ENCODE measurements around the gene DDOST.

Gene DDOST

DNA sequence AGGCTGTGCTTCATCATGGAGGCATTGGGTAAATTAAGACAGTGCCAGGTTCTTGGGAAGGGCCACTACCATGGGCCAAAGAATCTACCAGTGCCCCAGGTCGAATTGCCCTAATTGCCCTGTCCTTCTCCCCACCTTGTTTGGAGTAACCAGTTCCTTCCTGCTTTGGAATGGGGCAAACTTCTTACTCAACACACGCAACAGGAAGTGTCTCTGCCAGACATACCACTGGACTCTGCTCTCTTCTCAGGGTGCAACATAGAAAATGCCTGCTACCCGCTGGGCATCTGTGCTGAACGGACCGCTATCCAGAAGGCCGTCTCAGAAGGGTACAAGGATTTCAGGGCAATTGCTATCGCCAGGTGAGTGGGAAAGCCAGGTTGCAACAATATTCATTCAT lies 56.5 kb downstream of the DDOST start:
- H3K9ac ChIP-seq (ENCODE audit: low read length) = no peak overlapping the region
- no peak overlapping the region for H2AFZ ChIP-seq (ENCODE audit: low read depth, low read length, severe bottlenecking)
- no peaks in the 10 kb centered on the region for H3K9me2 ChIP-seq (replicated peaks; ENCODE audit: insufficient read depth, low read length)
- H3K27me3 ChIP-seq (ENCODE audit: low read length) = no peaks in the 10 kb centered on the region
- H3K27ac ChIP-seq (ENCODE audit: low read depth, low read length) = no peak overlapping the region
- no peaks in the 10 kb centered on the region for H3K9me3 ChIP-seq (ENCODE audit: insufficient read depth, low read length)
- H3K4me3 ChIP-seq (ENCODE audit: insufficient read depth, low read length, poor library complexity, severe bottlenecking) = no peak overlapping the region
- no peaks in the 10 kb centered on the region for H3K36me3 ChIP-seq (ENCODE audit: low read length)
- no peaks in the 10 kb centered on the region for H3F3A ChIP-seq (ENCODE audit: insufficient read depth)
- TF ChIP-seq, protein P1, sequence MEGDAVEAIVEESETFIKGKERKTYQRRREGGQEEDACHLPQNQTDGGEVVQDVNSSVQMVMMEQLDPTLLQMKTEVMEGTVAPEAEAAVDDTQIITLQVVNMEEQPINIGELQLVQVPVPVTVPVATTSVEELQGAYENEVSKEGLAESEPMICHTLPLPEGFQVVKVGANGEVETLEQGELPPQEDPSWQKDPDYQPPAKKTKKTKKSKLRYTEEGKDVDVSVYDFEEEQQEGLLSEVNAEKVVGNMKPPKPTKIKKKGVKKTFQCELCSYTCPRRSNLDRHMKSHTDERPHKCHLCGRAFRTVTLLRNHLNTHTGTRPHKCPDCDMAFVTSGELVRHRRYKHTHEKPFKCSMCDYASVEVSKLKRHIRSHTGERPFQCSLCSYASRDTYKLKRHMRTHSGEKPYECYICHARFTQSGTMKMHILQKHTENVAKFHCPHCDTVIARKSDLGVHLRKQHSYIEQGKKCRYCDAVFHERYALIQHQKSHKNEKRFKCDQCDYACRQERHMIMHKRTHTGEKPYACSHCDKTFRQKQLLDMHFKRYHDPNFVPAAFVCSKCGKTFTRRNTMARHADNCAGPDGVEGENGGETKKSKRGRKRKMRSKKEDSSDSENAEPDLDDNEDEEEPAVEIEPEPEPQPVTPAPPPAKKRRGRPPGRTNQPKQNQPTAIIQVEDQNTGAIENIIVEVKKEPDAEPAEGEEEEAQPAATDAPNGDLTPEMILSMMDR (IDR thresholded peaks at IDR 0.05; ENCODE audit: insufficient read depth, low read length, poor library complexity, severe bottlenecking) = no peak
- no peak for TF ChIP-seq EZH2phosphoT487 (conservative IDR thresholded peaks at IDR 0.05; ENCODE audit: low read length)
- H3K79me2 ChIP-seq (ENCODE audit: insufficient read depth, low read length) = no peaks in the 10 kb centered on the region
- no peaks in the 10 kb centered on the region for H4K20me1 ChIP-seq (ENCODE audit: low read depth, low read length)
- no peak overlapping the region for H3K4me2 ChIP-seq (ENCODE audit: low read depth, low read length, poor library complexity, severe bottlenecking)

DNA sequence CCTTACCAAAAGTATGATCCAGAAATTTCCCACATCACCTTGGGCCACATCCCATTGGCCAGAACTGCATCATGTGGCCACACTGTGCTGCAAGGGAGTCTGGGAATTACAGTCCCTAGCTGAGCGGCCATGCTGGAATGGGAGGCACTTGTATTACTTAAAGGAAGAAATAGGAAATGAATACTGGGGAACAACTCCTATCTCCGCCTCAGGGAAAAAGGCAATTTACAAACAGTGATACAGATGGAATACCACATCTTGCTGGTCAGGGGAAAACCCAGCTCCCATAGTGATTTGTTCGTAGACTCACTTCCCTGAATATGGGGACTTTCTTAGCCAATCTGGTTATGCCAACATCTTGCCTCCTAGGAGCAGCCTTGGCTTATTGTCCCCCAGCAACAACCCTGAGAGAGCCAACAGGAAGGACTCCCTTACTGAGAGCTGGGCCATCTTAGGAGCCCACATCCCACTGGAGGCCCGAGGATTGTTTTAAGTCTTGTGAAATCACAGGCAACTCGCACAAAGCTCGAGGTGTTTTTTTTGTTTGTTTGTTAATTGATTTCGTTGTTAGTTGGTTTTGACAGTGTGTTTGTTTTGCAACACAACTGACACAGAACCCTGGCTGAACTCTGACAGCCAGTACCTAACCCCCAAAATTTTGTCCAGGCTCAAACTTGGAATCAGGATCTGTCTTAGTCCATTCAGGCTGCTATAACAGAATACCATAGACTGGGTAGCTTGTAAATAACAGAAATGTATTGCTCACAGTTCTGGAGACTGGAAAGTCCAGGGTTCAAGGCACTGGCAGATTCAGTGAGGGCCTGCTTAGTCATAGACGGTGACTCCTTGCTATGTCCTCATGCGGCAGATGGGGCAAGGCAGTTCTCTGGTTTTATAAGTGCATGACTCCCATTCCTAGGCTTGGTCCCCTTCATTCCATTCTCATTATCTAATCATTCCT lies 57.4 kb downstream of the DDOST start:
- no peak overlapping the region for H3K4me2 ChIP-seq (ENCODE audit: low read depth, low read length, poor library complexity, severe bottlenecking)
- no peak overlapping the region for H2AFZ ChIP-seq (ENCODE audit: low read depth, low read length, severe bottlenecking)
- H3K27ac ChIP-seq (ENCODE audit: low read depth, low read length) = no peak overlapping the region
- no peaks in the 10 kb centered on the region for H4K20me1 ChIP-seq (ENCODE audit: low read depth, low read length)
- TF ChIP-seq EZH2phosphoT487 (conservative IDR thresholded peaks at IDR 0.05; ENCODE audit: low read length) = no peak
- TF ChIP-seq, protein P1 (IDR thresholded peaks at IDR 0.05; ENCODE audit: insufficient read depth, low read length, poor library complexity, severe bottlenecking) = no peak
- H3K9me2 ChIP-seq (replicated peaks; ENCODE audit: insufficient read depth, low read length) = no peaks in the 10 kb centered on the region
- H3F3A ChIP-seq (ENCODE audit: insufficient read depth) = no peaks in the 10 kb centered on the region
- H3K27me3 ChIP-seq (ENCODE audit: low read length) = no peaks in the 10 kb centered on the region
- no peaks in the 10 kb centered on the region for H3K9me3 ChIP-seq (ENCODE audit: insufficient read depth, low read length)
- H3K36me3 ChIP-seq (ENCODE audit: low read length) = no peaks in the 10 kb centered on the region
- H3K79me2 ChIP-seq (ENCODE audit: insufficient read depth, low read length) = no peaks in the 10 kb centered on the region
- no peak overlapping the region for H3K9ac ChIP-seq (ENCODE audit: low read length)
- no peak overlapping the region for H3K4me3 ChIP-seq (ENCODE audit: insufficient read depth, low read length, poor library complexity, severe bottlenecking)

DNA sequence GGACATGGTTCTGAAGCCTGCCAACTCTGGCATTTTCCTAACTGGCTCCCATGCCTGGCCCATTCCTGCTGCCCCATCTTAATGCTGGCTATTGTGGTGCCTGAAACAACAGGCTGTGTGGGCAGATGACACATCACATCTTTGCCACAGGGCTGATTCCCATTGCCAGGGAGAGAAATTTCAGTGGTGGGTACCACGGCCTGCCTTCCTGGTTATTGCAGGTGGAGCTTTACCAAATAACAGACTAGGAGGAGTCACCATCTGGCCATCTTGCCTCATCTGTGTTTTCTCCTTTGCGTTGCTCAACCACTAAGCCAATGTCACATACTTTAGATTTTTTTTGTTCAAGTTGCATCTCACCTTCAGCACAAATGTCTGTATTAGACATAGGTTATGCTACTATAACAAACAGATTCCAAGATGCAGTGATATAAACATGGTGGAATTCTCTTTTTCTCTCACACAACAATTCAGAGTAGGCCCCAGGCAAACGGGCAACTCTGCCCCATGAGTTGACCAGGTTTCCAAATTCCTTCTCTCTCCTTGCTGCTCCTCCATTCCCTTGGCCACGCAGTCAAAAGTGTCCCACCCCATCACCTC lies 58.2 kb downstream of the DDOST start:
- Histone ChIP-seq H3K9me2 (replicated peaks; ENCODE audit: insufficient read depth, low read length) (no peaks in the 10 kb centered on the region), H3K4me3 (ENCODE audit: insufficient read depth, low read length, poor library complexity, severe bottlenecking) (no peak overlapping the region), H3K27me3 (ENCODE audit: low read length) (no peaks in the 10 kb centered on the region), H2AFZ (ENCODE audit: low read depth, low read length, severe bottlenecking) (no peak overlapping the region), H3K36me3 (ENCODE audit: low read length) (no peaks in the 10 kb centered on the region), H3K9ac (ENCODE audit: low read length) (no peak overlapping the region), H3K79me2 (ENCODE audit: insufficient read depth, low read length) (no peaks in the 10 kb centered on the region), H3F3A (ENCODE audit: insufficient read depth) (no peaks in the 10 kb centered on the region), H3K9me3 (ENCODE audit: insufficient read depth, low read length) (no peaks in the 10 kb centered on the region), H3K27ac (ENCODE audit: low read depth, low read length) (no peak overlapping the region), H4K20me1 (ENCODE audit: low read depth, low read length) (no peaks in the 10 kb centered on the region), H3K4me2 (ENCODE audit: low read depth, low read length, poor library complexity, severe bottlenecking) (no peak overlapping the region)
- TF ChIP-seq, protein P1 (IDR thresholded peaks at IDR 0.05; ENCODE audit: insufficient read depth, low read length, poor library complexity, severe bottlenecking) = no peak
- TF ChIP-seq EZH2phosphoT487 (conservative IDR thresholded peaks at IDR 0.05; ENCODE audit: low read length) = no peak

All from SU-DHL-6 (cell line).